Panc1 (cell line): ENCODE measurements around the gene ARID5A. TPM values are rescaled to one million over a fixed set of nuclear protein-coding genes. Genes with fewer than 3 reads are reported as not detected.

Experiments used
- ATAC-seq: fragments of 200-7000 bp; cut with Tn5 transposase; 2 replicates; pipeline ENCODE4 v1.9.1; 2020; ENCODE audit warnings: mild to moderate bottlenecking, moderate library complexity
- BruUV-seq: library from RNA; stranded (reverse); fragments of 400-500 nt; replicated peaks from 2 replicates; lab custom pipeline; 2021; lab: Mats Ljungman, UMichigan
- CTCF ChIA-PET: fragments of 300-600 bp; sonication (Branson Sonifier 250); formaldehyde crosslinking; loops from one replicate; lab custom pipeline; 2022; ENCODE audit warnings: antibody characterized with exemption; lab: Charles Lee
- POLR2A ChIA-PET: fragments of 300-600 bp; sonication (Branson Sonifier 250); formaldehyde crosslinking; loops from one replicate; lab custom pipeline; 2022; ENCODE audit warnings: antibody characterized with exemption; lab: Charles Lee
- DNase-seq: peaks from one replicate; pipeline ENCODE4 v3.0.0-alpha.2; 2010; ENCODE audit warnings: low read depth, low spot score
- H3K27ac ChIP-seq: 2 replicates; pipeline ENCODE4 v1.5.1; 2011; ENCODE audit warnings: mild to moderate bottlenecking, low read length, inconsistent platforms
- H3K27me3 ChIP-seq: fragments of 200-500 bp; sonication (Bioruptor generic); 2 replicates; pipeline ENCODE4 v1.6.0; 2014; ENCODE audit warnings: low read length, inconsistent platforms; ENCODE audit not compliant: control insufficient read depth, insufficient read depth
- H3K36me3 ChIP-seq: fragments of 200-500 bp; sonication (Bioruptor generic); 2 replicates; pipeline ENCODE4 v1.5.1; 2014; ENCODE audit warnings: inconsistent platforms, mild to moderate bottlenecking, low read length, moderate library complexity; ENCODE audit not compliant: control insufficient read depth, insufficient read depth
- H3K4me1 ChIP-seq: 2 replicates; pipeline ENCODE4 v1.5.1; 2011; ENCODE audit warnings: inconsistent platforms, mild to moderate bottlenecking, low read length, moderate library complexity; ENCODE audit not compliant: control insufficient read depth, insufficient read depth
- H3K4me3 ChIP-seq, 2 experiments: 2 replicates each; pipeline ENCODE4 v1.5.1; 2011 to 2012; ENCODE audit warnings: low read depth in 2 of 2, low read length in 2 of 2, mild to moderate bottlenecking in 2 of 2, inconsistent platforms in 1 of 2, moderate library complexity in 1 of 2
- H3K9me3 ChIP-seq: fragments of 200-500 bp; sonication (Bioruptor generic); 2 replicates; pipeline ENCODE4 v1.5.1; 2014; ENCODE audit warnings: low read depth, mild to moderate bottlenecking, inconsistent platforms, low read length, moderate library complexity; ENCODE audit not compliant: control insufficient read depth, insufficient read depth
- POLR2AphosphoS5 ChIP-seq: IDR thresholded peaks from 2 replicates; pipeline ENCODE4 v1.6.1; 2012; ENCODE audit warnings: mild to moderate bottlenecking, low read depth, low read length, moderate library complexity
- SIN3A ChIP-seq: IDR thresholded peaks from 2 replicates; pipeline ENCODE4 v1.6.1; 2012; ENCODE audit warnings: low read depth, mild to moderate bottlenecking, low read length, moderate library complexity, borderline replicate concordance; ENCODE audit not compliant: insufficient read depth
- TCF7L2 ChIP-seq: IDR thresholded peaks from 2 replicates; pipeline ENCODE4 v1.6.1; 2011; ENCODE audit warnings: mild to moderate bottlenecking, low read depth, low read length, inconsistent platforms
- in situ Hi-C: cut with HindIII; loops from 2 replicates; pipeline ENCODE4 v1.10.0; 2016; ENCODE audit warnings: low sequenced_read_pairs, low pct_unique_long_range_greater_than_20kb
- intact Hi-C: fragments of 100-400 bp; cut with micrococcal nuclease; formaldehyde crosslinking; loops from one replicate; pipeline ENCODE4 v1.10.0; 2022; ENCODE audit not compliant: unreplicated experiment
- total RNA-seq: library from RNA; stranded (reverse); gene quantifications from one replicate; pipeline ENCODE4 v1.2.1, GENCODE V29; 2021; ENCODE audit not compliant: unreplicated experiment
- TF ChIP-seq, protein P1 (sequence below): fragments of 450-650 bp; IDR thresholded peaks from 2 replicates; pipeline ENCODE4 v1.5.1; 2017; ENCODE audit warnings: mild to moderate bottlenecking
- TF ChIP-seq, protein P2 (sequence below), 2 experiments: IDR thresholded peaks; 2 replicates each; pipeline ENCODE4 v1.6.1; 2011 to 2012; ENCODE audit warnings: low read depth in 2 of 2, control low read depth in 1 of 2, low read length in 1 of 2, mild to moderate bottlenecking in 1 of 2, moderate library complexity in 1 of 2; ENCODE audit not compliant: insufficient read depth in 1 of 2

Gene ARID5A
- total RNA-seq, 1 experiment from 2014 or later: 19.3 TPM

DNA sequence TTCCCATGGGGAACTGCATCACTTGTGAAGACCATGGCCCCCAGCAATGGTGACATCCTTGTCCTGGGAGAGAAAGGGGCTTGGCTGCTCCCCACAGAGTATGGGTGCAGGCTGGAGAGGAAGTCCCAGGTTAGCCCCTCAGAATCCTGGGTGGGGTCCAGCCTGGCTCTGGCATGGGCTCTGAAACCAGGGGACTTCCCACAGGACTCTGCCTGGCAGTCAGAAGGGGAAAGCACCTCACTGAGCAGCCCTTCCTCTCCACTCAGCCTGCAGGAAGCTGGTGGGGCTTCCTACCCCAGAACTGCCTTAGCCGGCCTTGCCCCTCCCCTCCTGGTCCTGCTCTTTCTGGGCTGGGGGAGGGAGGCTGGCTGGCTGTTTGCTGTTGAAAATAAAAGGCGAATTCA lies 35.1 kb upstream of the ARID5A start:
- intact Hi-C loops (loop anchor here (10.0 kb wide), 1 partner anchor 137 kb away; no protein-coding TSS in a partner anchor), in situ Hi-C loops (no loop called here)
- POLR2A ChIA-PET: interaction anchor here (0.5 kb wide), 1 partner anchor 135 kb away, joined by 3 read pairs; no protein-coding TSS in a partner anchor
- no peaks in the 10 kb centered on the region for H3K27me3 ChIP-seq
- H3K9me3 ChIP-seq: no peaks in the 10 kb centered on the region
- H3K4me3 ChIP-seq: no peak overlapping the region
- TF ChIP-seq POLR2AphosphoS5: no peak
- TF ChIP-seq, protein P1, sequence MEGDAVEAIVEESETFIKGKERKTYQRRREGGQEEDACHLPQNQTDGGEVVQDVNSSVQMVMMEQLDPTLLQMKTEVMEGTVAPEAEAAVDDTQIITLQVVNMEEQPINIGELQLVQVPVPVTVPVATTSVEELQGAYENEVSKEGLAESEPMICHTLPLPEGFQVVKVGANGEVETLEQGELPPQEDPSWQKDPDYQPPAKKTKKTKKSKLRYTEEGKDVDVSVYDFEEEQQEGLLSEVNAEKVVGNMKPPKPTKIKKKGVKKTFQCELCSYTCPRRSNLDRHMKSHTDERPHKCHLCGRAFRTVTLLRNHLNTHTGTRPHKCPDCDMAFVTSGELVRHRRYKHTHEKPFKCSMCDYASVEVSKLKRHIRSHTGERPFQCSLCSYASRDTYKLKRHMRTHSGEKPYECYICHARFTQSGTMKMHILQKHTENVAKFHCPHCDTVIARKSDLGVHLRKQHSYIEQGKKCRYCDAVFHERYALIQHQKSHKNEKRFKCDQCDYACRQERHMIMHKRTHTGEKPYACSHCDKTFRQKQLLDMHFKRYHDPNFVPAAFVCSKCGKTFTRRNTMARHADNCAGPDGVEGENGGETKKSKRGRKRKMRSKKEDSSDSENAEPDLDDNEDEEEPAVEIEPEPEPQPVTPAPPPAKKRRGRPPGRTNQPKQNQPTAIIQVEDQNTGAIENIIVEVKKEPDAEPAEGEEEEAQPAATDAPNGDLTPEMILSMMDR: no peak
- DNase-seq (no peak), ATAC-seq (no peak)
- CTCF ChIA-PET: no interaction called here
- H3K27ac ChIP-seq: 0 out of 2 replicates have a peak overlapping the region, but pooled peaks have one; percentile 44
- H3K36me3 ChIP-seq: no peaks in the 10 kb centered on the region
- no TSS peak for BruUV-seq
- peaks cover 42% of the 10 kb centered on the region for H3K4me1 ChIP-seq

DNA sequence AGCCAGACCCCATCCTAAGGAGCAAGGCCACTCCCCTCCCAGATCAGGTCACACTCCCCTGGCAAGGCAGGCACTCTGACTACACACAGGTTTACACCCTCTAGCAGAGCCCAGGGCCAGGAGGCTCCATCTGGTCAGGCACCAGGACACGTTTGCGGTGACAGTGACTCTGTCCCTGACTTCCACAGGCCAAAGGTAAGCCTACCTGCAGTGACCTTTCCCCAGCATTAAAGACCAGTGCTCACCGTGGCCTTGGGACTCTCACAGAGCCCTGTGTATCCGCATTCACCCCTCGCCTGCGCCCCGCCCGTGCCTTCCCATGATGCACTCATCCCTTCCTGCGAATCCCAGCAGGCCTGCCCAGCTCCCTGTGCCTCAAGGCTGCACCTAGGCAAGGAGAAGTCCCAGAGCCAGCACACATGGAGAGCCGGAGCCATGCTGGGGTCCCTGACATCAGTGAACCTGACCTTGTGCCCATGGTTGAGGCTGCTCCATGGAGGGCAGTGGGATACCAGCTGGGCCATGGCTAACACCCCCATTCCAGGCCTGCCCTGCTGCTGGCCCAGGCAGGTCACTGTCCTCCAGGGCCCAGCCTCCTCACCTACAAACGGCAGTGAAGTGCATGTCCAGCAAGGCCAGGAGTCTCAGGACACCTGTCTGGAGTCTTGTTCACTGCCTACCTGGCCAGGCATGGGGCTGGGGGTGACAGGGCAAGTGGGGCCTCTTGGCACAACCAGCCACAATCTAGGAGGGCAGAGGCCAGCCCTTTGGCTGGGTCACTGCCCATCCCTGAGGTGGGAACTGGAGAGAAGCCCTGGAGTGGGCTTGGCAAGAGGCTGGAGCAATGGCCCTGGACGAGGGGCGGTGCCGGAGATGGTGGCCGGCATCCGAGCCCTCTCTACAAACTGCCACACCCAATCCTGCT lies 34.4 kb upstream of the ARID5A start:
- BruUV-seq: no TSS peak
- ATAC-seq: no peak
- POLR2A ChIA-PET: interaction anchor here (0.5 kb wide), 1 partner anchor 136 kb away, joined by 3 read pairs; no protein-coding TSS in a partner anchor
- intact Hi-C loops: loop anchor here (10.0 kb wide), 1 partner anchor 137 kb away; no protein-coding TSS in a partner anchor
- H3K36me3 ChIP-seq: no peaks in the 10 kb centered on the region
- no peak for TF ChIP-seq TCF7L2
- no peak for TF ChIP-seq POLR2AphosphoS5
- TF ChIP-seq, protein P1: no peak
- CTCF ChIA-PET: no interaction called here
- H3K27ac ChIP-seq: 0 out of 2 replicates have a peak overlapping the region, but pooled peaks have one; percentile 44
- no peak overlapping the region for H3K4me3 ChIP-seq
- in situ Hi-C loops: no loop called here
- H3K4me1 ChIP-seq: peaks cover 49% of the 10 kb centered on the region
- DNase-seq: no peak
- H3K9me3 ChIP-seq: no peaks in the 10 kb centered on the region
- H3K27me3 ChIP-seq: no peaks in the 10 kb centered on the region

DNA sequence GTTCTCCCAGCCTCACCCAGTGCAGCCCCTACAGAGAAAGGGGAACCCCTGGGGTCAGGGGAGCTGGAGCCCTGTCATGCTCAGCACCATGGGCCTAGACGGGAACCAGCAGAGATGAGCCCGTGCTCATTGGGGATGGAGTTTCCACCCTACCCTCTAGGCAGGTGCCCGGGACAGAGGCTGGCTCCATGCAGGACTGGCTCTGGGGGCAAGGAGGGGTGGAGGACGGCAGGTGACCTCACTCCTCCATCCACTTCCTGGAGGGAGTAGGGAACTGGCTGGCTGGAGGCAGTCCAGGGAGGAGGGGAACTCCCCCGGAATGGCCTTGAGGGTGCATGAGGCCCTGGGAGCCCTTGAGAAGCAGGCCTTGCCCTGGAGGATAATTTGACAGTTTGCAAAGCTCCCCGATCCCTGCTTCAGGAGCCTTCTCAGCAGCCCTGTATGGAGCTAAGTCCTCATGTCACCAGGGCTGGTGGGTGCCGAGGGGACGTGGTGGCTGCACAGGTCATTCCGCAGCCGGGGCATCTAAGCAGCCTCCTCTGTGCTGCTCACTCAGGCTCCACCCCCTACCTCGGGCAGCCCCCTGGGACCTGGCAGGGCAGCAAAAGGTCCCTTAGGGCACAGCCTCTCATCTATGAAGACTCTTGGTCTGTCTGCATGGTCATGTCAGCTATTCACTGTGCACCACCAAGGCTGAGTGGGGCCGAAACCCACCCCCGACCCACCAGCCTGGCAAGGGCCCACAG lies 33.5 kb upstream of the ARID5A start:
- 0 out of 2 replicates have a peak, but pooled peaks have one; percentile 3 for ATAC-seq
- no peak overlapping the region for H3K4me3 ChIP-seq

More for the DNA sequence above, 33.5 kb upstream of the ARID5A start:
- intact Hi-C loops (loop anchor here (10.0 kb wide), 1 partner anchor 138 kb away; no protein-coding TSS in a partner anchor), in situ Hi-C loops (no loop called here)
- Histone ChIP-seq H3K36me3 (no peaks in the 10 kb centered on the region), H3K27me3 (no peaks in the 10 kb centered on the region), H3K4me1 (peaks cover 54% of the 10 kb centered on the region), H3K27ac (peak overlapping the region; percentile 23; the same call in 1 of the 2 replicates), H3K9me3 (no peaks in the 10 kb centered on the region)
- POLR2A ChIA-PET: no interaction called here
- TF ChIP-seq POLR2AphosphoS5: no peak
- TF ChIP-seq, protein P1: no peak
- TF ChIP-seq, protein P2, sequence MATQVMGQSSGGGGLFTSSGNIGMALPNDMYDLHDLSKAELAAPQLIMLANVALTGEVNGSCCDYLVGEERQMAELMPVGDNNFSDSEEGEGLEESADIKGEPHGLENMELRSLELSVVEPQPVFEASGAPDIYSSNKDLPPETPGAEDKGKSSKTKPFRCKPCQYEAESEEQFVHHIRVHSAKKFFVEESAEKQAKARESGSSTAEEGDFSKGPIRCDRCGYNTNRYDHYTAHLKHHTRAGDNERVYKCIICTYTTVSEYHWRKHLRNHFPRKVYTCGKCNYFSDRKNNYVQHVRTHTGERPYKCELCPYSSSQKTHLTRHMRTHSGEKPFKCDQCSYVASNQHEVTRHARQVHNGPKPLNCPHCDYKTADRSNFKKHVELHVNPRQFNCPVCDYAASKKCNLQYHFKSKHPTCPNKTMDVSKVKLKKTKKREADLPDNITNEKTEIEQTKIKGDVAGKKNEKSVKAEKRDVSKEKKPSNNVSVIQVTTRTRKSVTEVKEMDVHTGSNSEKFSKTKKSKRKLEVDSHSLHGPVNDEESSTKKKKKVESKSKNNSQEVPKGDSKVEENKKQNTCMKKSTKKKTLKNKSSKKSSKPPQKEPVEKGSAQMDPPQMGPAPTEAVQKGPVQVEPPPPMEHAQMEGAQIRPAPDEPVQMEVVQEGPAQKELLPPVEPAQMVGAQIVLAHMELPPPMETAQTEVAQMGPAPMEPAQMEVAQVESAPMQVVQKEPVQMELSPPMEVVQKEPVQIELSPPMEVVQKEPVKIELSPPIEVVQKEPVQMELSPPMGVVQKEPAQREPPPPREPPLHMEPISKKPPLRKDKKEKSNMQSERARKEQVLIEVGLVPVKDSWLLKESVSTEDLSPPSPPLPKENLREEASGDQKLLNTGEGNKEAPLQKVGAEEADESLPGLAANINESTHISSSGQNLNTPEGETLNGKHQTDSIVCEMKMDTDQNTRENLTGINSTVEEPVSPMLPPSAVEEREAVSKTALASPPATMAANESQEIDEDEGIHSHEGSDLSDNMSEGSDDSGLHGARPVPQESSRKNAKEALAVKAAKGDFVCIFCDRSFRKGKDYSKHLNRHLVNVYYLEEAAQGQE (IDR thresholded peaks at IDR 0.05; ENCODE audit: insufficient read depth in 1 of 2, low read depth in 2 of 2, low read length in 1 of 2): no peak
- no peak for TF ChIP-seq SIN3A
- no peak for TF ChIP-seq TCF7L2
- no peak for DNase-seq
- BruUV-seq: no TSS peak
- CTCF ChIA-PET: interaction anchor here (1.6 kb wide), 1 partner anchor 94 kb away, joined by 4 read pairs; no protein-coding TSS in a partner anchor
